CD14-positive monocyte (primary cell): ENCODE data around the gene IPMK. TPM values are rescaled to one million over a fixed set of nuclear protein-coding genes. Genes with fewer than 3 reads are reported as not detected.
A peak's percentile ranks its signal among the peaks of the same experiment; 100 is the strongest.

ENCODE experiments used
- DNase-seq, 3 donors: peaks; one replicate each; pipeline ENCODE4 v3.0.0-alpha.2; 2011 to 2022
- H2AFZ ChIP-seq: 2 replicates; pipeline ENCODE4 v1.6.0; 2012; ENCODE audit warnings: mild to moderate bottlenecking, low read depth, low read length, inconsistent platforms; ENCODE audit not compliant: insufficient read depth, poor library complexity, severe bottlenecking
- H3K27ac ChIP-seq, 2 donors: 1 replicate in 1 of 2; 2 replicates in 1 of 2; pipeline ENCODE4 v1.5.1; 2012 to 2013; ENCODE audit warnings: low read length in 2 of 2, control low read depth in 1 of 2, inconsistent platforms in 1 of 2, low read depth in 1 of 2, mild to moderate bottlenecking in 1 of 2
- H3K27me3 ChIP-seq, 2 donors: one replicate each; pipeline versions ENCODE4 v1.6.0 to v1.6.1; 2011 to 2013; ENCODE audit warnings: low read length in 2 of 2; ENCODE audit not compliant: control insufficient read depth in 2 of 2, insufficient read depth in 2 of 2
- H3K36me3 ChIP-seq, 2 donors: replicated peaks in 1 of 2; 1 replicate in 1 of 2; 2 replicates in 1 of 2; pipeline versions ENCODE4 v1.5.1 to v1.6.1; 2012 to 2013; ENCODE audit warnings: low read length in 2 of 2, control low read depth in 1 of 2, inconsistent platforms in 1 of 2, mild to moderate bottlenecking in 1 of 2; ENCODE audit not compliant: insufficient read depth in 2 of 2, control insufficient read depth in 1 of 2
- H3K4me1 ChIP-seq, 2 donors: 1 replicate in 1 of 2; 2 replicates in 1 of 2; pipeline versions ENCODE4 v1.5.1 to v1.6.1; 2012 to 2013; ENCODE audit warnings: low read length in 2 of 2, control low read depth in 1 of 2, inconsistent platforms in 1 of 2, mild to moderate bottlenecking in 1 of 2, moderate library complexity in 1 of 2; ENCODE audit not compliant: insufficient read depth in 2 of 2, control insufficient read depth in 1 of 2
- H3K4me2 ChIP-seq: replicated peaks from 2 replicates; pipeline ENCODE3; 2012; ENCODE audit warnings: low read length, moderate library complexity, mild to moderate bottlenecking; ENCODE audit not compliant: poor library complexity, severe bottlenecking; ENCODE audit errors: extremely low read depth
- H3K4me3 ChIP-seq, 3 experiments: fragments of 200-600 bp in 1 of 3; sonication (generic) in 1 of 3; replicated peaks in 1 of 3; 1 replicate in 2 of 3; 2 replicates in 1 of 3; pipeline ENCODE4 v1.5.1; 2011 to 2013; ENCODE audit warnings: low read length in 3 of 3, mild to moderate bottlenecking in 3 of 3, control low read depth in 2 of 3, low read depth in 2 of 3, inconsistent platforms in 1 of 3, moderate library complexity in 1 of 3
- H3K79me2 ChIP-seq: 2 replicates; pipeline ENCODE4 v1.6.0; 2012; ENCODE audit warnings: mild to moderate bottlenecking, control low read depth, inconsistent platforms, low read length, moderate library complexity; ENCODE audit not compliant: insufficient read depth
- H3K9ac ChIP-seq: 2 replicates; pipeline ENCODE4 v1.6.0; 2017; ENCODE audit warnings: low read length, mild to moderate bottlenecking; ENCODE audit not compliant: insufficient read depth, poor library complexity, severe bottlenecking
- H3K9me3 ChIP-seq, 2 donors: replicated peaks in 1 of 2; 1 replicate in 1 of 2; 2 replicates in 1 of 2; pipeline versions ENCODE4 v1.5.1 to v1.6.1; 2012 to 2013; ENCODE audit warnings: low read length in 2 of 2, control low read depth in 1 of 2; ENCODE audit not compliant: control insufficient read depth in 1 of 2, insufficient read depth in 1 of 2
- H4K20me1 ChIP-seq: 2 replicates; pipeline ENCODE4 v1.6.0; 2012; ENCODE audit warnings: mild to moderate bottlenecking, low read length, control low read depth, moderate library complexity; ENCODE audit not compliant: insufficient read depth
- H3K27ac Mint-ChIP-seq, 7 donors: one replicate each; pipeline ENCODE4 v1.8.0; 2020; ENCODE audit warnings: mild to moderate bottlenecking in 7 of 7, mixed read lengths in 7 of 7, moderate library complexity in 6 of 7, inconsistent platforms in 2 of 7
- H3K27me3 Mint-ChIP-seq, 3 donors: one replicate each; pipeline ENCODE4 v1.8.0; 2021 to 2022; ENCODE audit warnings: low read depth in 3 of 3, mild to moderate bottlenecking in 3 of 3, mixed read lengths in 3 of 3, moderate library complexity in 3 of 3, inconsistent platforms in 1 of 3
- H3K36me3 Mint-ChIP-seq, 2 donors: one replicate each; pipeline ENCODE4 v1.8.0; 2020; ENCODE audit warnings: mixed read lengths in 2 of 2, inconsistent platforms in 1 of 2, mild to moderate bottlenecking in 1 of 2
- H3K4me1 Mint-ChIP-seq: one replicate; pipeline ENCODE4 v1.8.0; 2020; ENCODE audit warnings: mild to moderate bottlenecking, mixed read lengths
- H3K4me3 Mint-ChIP-seq, 2 donors: one replicate each; pipeline ENCODE4 v1.8.0; 2020; ENCODE audit warnings: mild to moderate bottlenecking in 2 of 2, mixed read lengths in 2 of 2, moderate library complexity in 1 of 2
- H3K9me3 Mint-ChIP-seq, 7 donors: one replicate each; pipeline ENCODE4 v1.8.0; 2020 to 2022; ENCODE audit warnings: mixed read lengths in 7 of 7, mild to moderate bottlenecking in 6 of 7, moderate library complexity in 6 of 7, inconsistent platforms in 2 of 7
- CTCF ChIP-seq: fragments of 200-600 bp; IDR thresholded peaks from one replicate; pipeline ENCODE4 v1.8.0; 2022; ENCODE audit warnings: antibody characterized with exemption, mild to moderate bottlenecking
- WGBS: methylation state at CpG from one replicate; pipeline ENCODE4 v1.1.5; 2013; ENCODE audit warnings: missing lambda C conversion rate; ENCODE audit not compliant: insufficient coverage; 5-methylcytosine and 5-hydroxymethylcytosine counted together
- intact Hi-C, 2 donors: fragments of 100-400 bp; cut with micrococcal nuclease; formaldehyde crosslinking; loops; one replicate each; pipeline versions ENCODE4 v1.15.0 to v1.15.1; 2023
- polyA plus RNA-seq, 3 donors: library from polyadenylated mRNA; depleted of rRNA in 1 of 3; unstranded in 2 of 3; stranded (reverse) in 1 of 3; fragments of 300-500 nt in 2 of 3; fragments of >200 nt in 1 of 3; fragmentation: Illumina TruSeq in 2 of 3; gene quantifications; 1 replicate in 2 of 3; 2 replicates in 1 of 3; pipeline ENCODE4 v1.2.3, GENCODE V29; 2012 to 2021

IPMK gene
- polyA plus RNA-seq, 3 donors, result 6.1 to 10.9 (median 8.8) TPM

GRCh38 chr10:58260334-58260733, 7.4 kb downstream of the IPMK start:
- no peak for DNase-seq
- intact Hi-C loops, result loop anchor here (10.0 kb wide), 2 partner anchors 74 to 1644 kb away; partner anchors contain the start of genes CCDC6 (in 1 of the 2) and UBE2D1 (in 1 of the 2)
- H3K9me3 Mint-ChIP-seq, result peaks cover 1 to 9% (median 4%) of the 10 kb centered on the region in 7 donors
- Histone ChIP-seq H3K79me2 (peaks cover 95% of the 10 kb centered on the region), H3K36me3 (peaks cover 3 to 22% of the 10 kb centered on the region in 2 donors), H4K20me1 (peaks cover 93% of the 10 kb centered on the region), H3K4me3 (no peak overlapping the region), H3K27ac (no peak overlapping the region), H3K9me3 (peaks cover 0 to 5% of the 10 kb centered on the region in 2 donors), H3K27me3 (no peaks in the 10 kb centered on the region), H3K4me1 (peaks cover 9 to 22% of the 10 kb centered on the region in 2 donors), H2AFZ (no peak overlapping the region), H3K9ac (no peak overlapping the region), H3K4me2 (no peak overlapping the region)
- peaks cover 37% of the 10 kb centered on the region for H3K4me1 Mint-ChIP-seq
- no peak overlapping the region for H3K4me3 Mint-ChIP-seq
- no peaks in the 10 kb centered on the region for H3K27me3 Mint-ChIP-seq
- no peak for TF ChIP-seq CTCF
- H3K27ac Mint-ChIP-seq, result no peak overlapping the region
- H3K36me3 Mint-ChIP-seq, result peaks cover 28 to 29% of the 10 kb centered on the region in 2 donors

- H3K79me2 ChIP-seq, result peaks cover 91% of the 10 kb centered on the region
- peaks cover 28% of the 10 kb centered on the region for H3K4me1 Mint-ChIP-seq
Measured at GRCh38 chr10:58258977-58259692, 8.6 kb downstream of the IPMK start.

More at GRCh38 chr10:58258977-58259692, 8.6 kb downstream of the IPMK start:
- H3K9me3 ChIP-seq, result peaks cover 0 to 5% of the 10 kb centered on the region in 2 donors
- peaks cover 99% of the 10 kb centered on the region for H4K20me1 ChIP-seq
- peak; percentile 39 for TF ChIP-seq CTCF
- no peak overlapping the region for H3K4me3 ChIP-seq
- Mint-ChIP-seq H3K36me3 (peaks cover 32 to 33% of the 10 kb centered on the region in 2 donors), H3K27me3 (no peaks in the 10 kb centered on the region), H3K4me3 (no peak overlapping the region), H3K9me3 (peaks cover 4 to 15% (median 8%) of the 10 kb centered on the region in 7 donors), H3K27ac (no peak overlapping the region)
- H3K4me1 ChIP-seq, result peaks cover 7 to 11% of the 10 kb centered on the region in 2 donors
- H2AFZ ChIP-seq, result no peak overlapping the region
- intact Hi-C loops, result no loop called here
- H3K9ac ChIP-seq, result no peak overlapping the region
- H3K4me2 ChIP-seq, result no peak overlapping the region
- H3K27ac ChIP-seq, result no peak overlapping the region
- DNase-seq, result no peak
- H3K36me3 ChIP-seq, result peaks cover 3 to 22% of the 10 kb centered on the region in 2 donors
- WGBS, result no CpG with 5 or more reads among the region's 4 CpGs
- H3K27me3 ChIP-seq, result no peaks in the 10 kb centered on the region
